ENCODE measurements around the gene PGLYRP1.

The PGLYRP1 gene

DNA sequence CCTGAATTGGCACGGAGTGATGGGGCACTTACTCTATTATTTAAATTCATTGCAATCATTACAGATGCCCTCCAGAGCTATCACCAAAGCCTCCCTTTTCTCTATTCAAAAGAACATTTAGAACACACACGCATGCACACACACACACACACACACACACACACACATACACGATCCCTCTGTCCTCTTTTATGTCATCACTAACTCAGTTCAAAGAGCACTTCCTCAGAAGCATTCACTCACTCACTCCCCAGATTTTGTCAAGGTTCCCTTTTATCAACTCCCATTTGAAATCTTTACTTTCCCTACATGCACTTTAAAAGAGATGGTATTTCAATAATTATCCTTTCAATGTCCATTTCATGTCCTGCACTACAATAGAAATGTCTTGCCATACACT, 40.3 kb upstream of the PGLYRP1 start:
- no peak overlapping the region for H3K4me3 ChIP-seq (replicated peaks; ENCODE audit: low read depth, low read length)
- no peak for DNase-seq (ENCODE audit: extremely low read depth, low read depth)
- TF ChIP-seq, protein P1, sequence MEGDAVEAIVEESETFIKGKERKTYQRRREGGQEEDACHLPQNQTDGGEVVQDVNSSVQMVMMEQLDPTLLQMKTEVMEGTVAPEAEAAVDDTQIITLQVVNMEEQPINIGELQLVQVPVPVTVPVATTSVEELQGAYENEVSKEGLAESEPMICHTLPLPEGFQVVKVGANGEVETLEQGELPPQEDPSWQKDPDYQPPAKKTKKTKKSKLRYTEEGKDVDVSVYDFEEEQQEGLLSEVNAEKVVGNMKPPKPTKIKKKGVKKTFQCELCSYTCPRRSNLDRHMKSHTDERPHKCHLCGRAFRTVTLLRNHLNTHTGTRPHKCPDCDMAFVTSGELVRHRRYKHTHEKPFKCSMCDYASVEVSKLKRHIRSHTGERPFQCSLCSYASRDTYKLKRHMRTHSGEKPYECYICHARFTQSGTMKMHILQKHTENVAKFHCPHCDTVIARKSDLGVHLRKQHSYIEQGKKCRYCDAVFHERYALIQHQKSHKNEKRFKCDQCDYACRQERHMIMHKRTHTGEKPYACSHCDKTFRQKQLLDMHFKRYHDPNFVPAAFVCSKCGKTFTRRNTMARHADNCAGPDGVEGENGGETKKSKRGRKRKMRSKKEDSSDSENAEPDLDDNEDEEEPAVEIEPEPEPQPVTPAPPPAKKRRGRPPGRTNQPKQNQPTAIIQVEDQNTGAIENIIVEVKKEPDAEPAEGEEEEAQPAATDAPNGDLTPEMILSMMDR (IDR thresholded peaks at IDR 0.05; ENCODE audit: low read depth, low read length, missing control alignments): no peak

GRCh38 chr19:46060012-46060411, 37.2 kb upstream of the PGLYRP1 start:
- DNase-seq (ENCODE audit: extremely low read depth, low read depth): no peak
- H3K4me3 ChIP-seq (replicated peaks; ENCODE audit: low read depth, low read length): no peak overlapping the region
- TF ChIP-seq, protein P1 (IDR thresholded peaks at IDR 0.05; ENCODE audit: low read depth, low read length, missing control alignments): no peak

DNA sequence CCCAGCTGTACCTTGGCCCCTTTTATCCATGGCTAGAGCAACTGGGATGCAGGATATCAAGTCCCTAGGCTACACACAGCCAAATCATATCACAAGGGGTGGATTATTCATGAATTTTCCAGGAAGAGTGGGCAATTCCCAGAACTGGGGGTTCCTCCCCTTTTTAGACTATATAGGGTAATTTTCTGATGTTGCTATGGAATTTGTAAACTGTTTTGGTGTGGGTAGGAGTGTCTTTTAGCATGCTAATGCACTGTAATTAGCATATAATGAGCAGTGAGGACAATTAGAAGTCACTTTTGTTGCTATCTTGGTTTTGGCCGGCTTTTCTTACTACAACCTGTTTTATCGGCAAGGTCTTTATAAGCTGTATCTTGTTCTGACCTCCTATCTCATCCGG, 35.9 kb upstream of the PGLYRP1 start:
- no peak overlapping the region for H3K4me3 ChIP-seq (replicated peaks; ENCODE audit: low read depth, low read length)
- no peak for DNase-seq (ENCODE audit: extremely low read depth, low read depth)
- TF ChIP-seq, protein P1 (IDR thresholded peaks at IDR 0.05; ENCODE audit: low read depth, low read length, missing control alignments): no peak

DNA sequence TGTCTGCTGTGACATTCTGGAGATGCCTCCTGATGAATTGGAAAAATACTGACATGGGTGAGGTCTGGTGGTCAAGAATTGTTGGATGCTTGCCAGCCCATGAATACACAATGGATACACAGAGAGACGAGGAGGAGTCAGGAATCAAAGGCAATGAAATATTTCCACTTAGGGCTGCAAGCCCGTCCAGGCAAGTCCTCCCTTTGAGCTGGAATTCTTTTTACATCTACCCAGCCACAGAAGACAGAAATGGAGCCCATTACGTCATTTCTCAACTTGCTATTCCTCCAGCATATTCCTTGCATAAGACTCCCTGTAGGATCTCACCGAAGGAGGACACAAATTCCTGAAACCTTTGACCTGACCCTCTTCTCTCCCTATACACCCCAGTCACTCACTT, 33.7 kb upstream of the PGLYRP1 start:
- TF ChIP-seq, protein P1 (IDR thresholded peaks at IDR 0.05; ENCODE audit: low read depth, low read length, missing control alignments): no peak
- no peak for DNase-seq (ENCODE audit: extremely low read depth, low read depth)
- no peak overlapping the region for H3K4me3 ChIP-seq (replicated peaks; ENCODE audit: low read depth, low read length)

DNA sequence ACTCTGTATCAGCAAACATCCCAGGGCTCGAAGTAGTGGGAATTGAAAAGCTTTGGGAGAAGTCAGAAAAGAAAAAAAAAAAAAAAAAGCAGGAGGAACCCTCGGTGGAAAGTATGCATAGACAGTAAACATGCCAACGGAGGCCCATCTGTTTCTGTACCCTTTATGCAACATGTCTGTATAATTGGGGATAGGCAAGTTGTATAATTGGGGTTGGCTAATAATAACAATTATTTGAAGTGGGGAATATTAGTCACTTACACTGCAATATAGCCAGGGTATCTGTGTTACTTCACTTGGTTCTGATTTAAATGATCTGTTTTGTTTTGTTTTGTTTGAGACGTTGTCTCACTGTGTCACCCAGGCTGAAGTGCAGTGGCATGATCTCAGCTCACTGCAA, 30.0 kb upstream of the PGLYRP1 start:
- H3K4me3 ChIP-seq (replicated peaks; ENCODE audit: low read depth, low read length): no peak overlapping the region
- no peak for DNase-seq (ENCODE audit: extremely low read depth, low read depth)
- TF ChIP-seq, protein P1 (IDR thresholded peaks at IDR 0.05; ENCODE audit: low read depth, low read length, missing control alignments): no peak

- H3K4me3 ChIP-seq (replicated peaks; ENCODE audit: low read depth, low read length): no peak overlapping the region
- TF ChIP-seq, protein P1 (IDR thresholded peaks at IDR 0.05; ENCODE audit: low read depth, low read length, missing control alignments): no peak
- no peak for DNase-seq (ENCODE audit: extremely low read depth, low read depth)
Observed at GRCh38 chr19:46049597-46049996, 26.7 kb upstream of the PGLYRP1 start.

- TF ChIP-seq, protein P1 (IDR thresholded peaks at IDR 0.05; ENCODE audit: low read depth, low read length, missing control alignments): no peak
- no peak for DNase-seq (ENCODE audit: extremely low read depth, low read depth)
- no peak overlapping the region for H3K4me3 ChIP-seq (replicated peaks; ENCODE audit: low read depth, low read length)
Observed at GRCh38 chr19:46043519-46043918, 20.7 kb upstream of the PGLYRP1 start.

Measured in HFF-Myc (cell line).